ENCODE data around the gene ICOS. TPM values are rescaled to one million over a fixed set of nuclear protein-coding genes. Genes with fewer than 3 reads are reported as not detected.

ICOS gene
- total and polyA plus RNA-seq, 2 of the 4 experiments (the other 2 are of a cell fraction): not detected

DNA sequence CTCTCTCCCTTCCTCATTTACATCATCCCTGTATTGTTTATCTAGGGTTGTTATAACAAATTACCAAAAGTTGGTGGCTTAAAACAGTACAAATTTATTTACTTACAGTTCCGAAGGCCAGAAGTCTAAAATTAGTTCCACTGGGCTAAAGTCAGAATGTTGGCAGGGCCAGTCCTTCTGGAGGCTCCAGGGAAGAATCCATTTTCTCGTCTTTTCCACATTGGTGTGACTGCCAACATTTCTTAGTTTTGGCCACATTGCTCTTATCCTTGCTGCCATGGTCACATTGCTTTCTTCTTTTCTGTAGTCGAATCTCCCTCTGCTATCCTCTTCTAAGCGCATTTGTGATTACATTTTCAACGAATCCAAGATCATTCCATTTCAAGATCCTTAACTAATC lies 34.7 kb downstream of the ICOS start:
- BruUV-seq (replicated peaks): no TSS peak
- H3K9me1 ChIP-seq (ENCODE audit: insufficient read depth, low read length): no peaks in the 10 kb centered on the region
- ChIA-PET CTCF (no interaction called here), POLR2A (ENCODE audit: unreplicated experiment) (no interaction called here)
- H2BK5ac ChIP-seq (ENCODE audit: low read depth, low read length, poor library complexity, severe bottlenecking): no peak overlapping the region
- H3K4me1 ChIP-seq (ENCODE audit: control insufficient read depth, insufficient read depth, low read length): no peaks in the 10 kb centered on the region
- no peak overlapping the region for H4K91ac ChIP-seq (ENCODE audit: insufficient read depth, low read depth, low read length)
- no peak overlapping the region for H3K23ac ChIP-seq (ENCODE audit: low read depth, low read length)
- in situ Hi-C loops (cut with MboI; ENCODE audit: low sequenced_read_pairs): no loop called here
- H2AFZ ChIP-seq (replicated peaks; ENCODE audit: low read length, poor library complexity): no peak overlapping the region
- H3K14ac ChIP-seq (replicated peaks; ENCODE audit: low read depth, low read length): no peak overlapping the region
- no peaks in the 10 kb centered on the region for H4K20me1 ChIP-seq (ENCODE audit: insufficient read depth, low read length)
- H3K4me2 ChIP-seq (ENCODE audit: low read depth, low read length): no peak overlapping the region
- no peak for DNase-seq
- H2AK9ac ChIP-seq (replicated peaks; ENCODE audit: low read depth, low read length, poor library complexity): no peak overlapping the region
- no peak overlapping the region for H2BK120ac ChIP-seq (ENCODE audit: low read depth, low read length)
- no peak overlapping the region for H2AK5ac ChIP-seq (ENCODE audit: low read depth, low read length)
- no peak overlapping the region for H3K56ac ChIP-seq (ENCODE audit: extremely low read depth, insufficient read depth, low read length)
- H2BK15ac ChIP-seq (ENCODE audit: low read depth, low read length): no peak overlapping the region
- ATAC-seq (ENCODE audit: low read depth): no peak
- H3K27me3 ChIP-seq (ENCODE audit: control insufficient read depth, insufficient read depth, low read length): peaks cover 7% of the 10 kb centered on the region
- no peak overlapping the region for H3K4me3 ChIP-seq (ENCODE audit: insufficient read depth, low read depth, low read length)
- intact Hi-C loops (cut with micrococcal nuclease): no loop called here
- no peak overlapping the region for H3K27ac ChIP-seq (ENCODE audit: insufficient read depth, low read length)
- no peak overlapping the region for H3K4ac ChIP-seq (ENCODE audit: low read depth, low read length)
- no peaks in the 10 kb centered on the region for H3K36me3 ChIP-seq (ENCODE audit: control insufficient read depth, insufficient read depth, low read length)
- no peak overlapping the region for H2BK20ac ChIP-seq (ENCODE audit: low read depth, low read length)
- H3K18ac ChIP-seq (ENCODE audit: low read depth, low read length): no peak overlapping the region
- H3K9me3 ChIP-seq (ENCODE audit: control insufficient read depth, insufficient read depth, low read length): no peaks in the 10 kb centered on the region
- 57% methylated on average over 2 of the region's 5 CpGs; no CpG with 5 or more reads in 1 of the 2 experiments for WGBS, 2 experiments (ENCODE audit: extremely low coverage in 2 of 2, insufficient read length in 1 of 2)
- H4K8ac ChIP-seq (ENCODE audit: low read depth in 2 of 2, low read length in 2 of 2): no peak overlapping the region
- dilution Hi-C loops (cut with HindIII; ENCODE audit: low sequenced_read_pairs, unreplicated experiment): no loop called here
- H3K79me1 ChIP-seq (ENCODE audit: low read depth in 1 of 2, low read length in 2 of 2): no peaks in the 10 kb centered on the region
- H4K5ac ChIP-seq (ENCODE audit: low read depth, low read length): no peak overlapping the region
- TF ChIP-seq, protein P1, sequence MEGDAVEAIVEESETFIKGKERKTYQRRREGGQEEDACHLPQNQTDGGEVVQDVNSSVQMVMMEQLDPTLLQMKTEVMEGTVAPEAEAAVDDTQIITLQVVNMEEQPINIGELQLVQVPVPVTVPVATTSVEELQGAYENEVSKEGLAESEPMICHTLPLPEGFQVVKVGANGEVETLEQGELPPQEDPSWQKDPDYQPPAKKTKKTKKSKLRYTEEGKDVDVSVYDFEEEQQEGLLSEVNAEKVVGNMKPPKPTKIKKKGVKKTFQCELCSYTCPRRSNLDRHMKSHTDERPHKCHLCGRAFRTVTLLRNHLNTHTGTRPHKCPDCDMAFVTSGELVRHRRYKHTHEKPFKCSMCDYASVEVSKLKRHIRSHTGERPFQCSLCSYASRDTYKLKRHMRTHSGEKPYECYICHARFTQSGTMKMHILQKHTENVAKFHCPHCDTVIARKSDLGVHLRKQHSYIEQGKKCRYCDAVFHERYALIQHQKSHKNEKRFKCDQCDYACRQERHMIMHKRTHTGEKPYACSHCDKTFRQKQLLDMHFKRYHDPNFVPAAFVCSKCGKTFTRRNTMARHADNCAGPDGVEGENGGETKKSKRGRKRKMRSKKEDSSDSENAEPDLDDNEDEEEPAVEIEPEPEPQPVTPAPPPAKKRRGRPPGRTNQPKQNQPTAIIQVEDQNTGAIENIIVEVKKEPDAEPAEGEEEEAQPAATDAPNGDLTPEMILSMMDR (conservative IDR thresholded peaks at IDR 0.05; ENCODE audit: low read depth, low read length): no peak
- no peak for TF ChIP-seq RFX5 (IDR thresholded peaks at IDR 0.05; ENCODE audit: low read depth, low read length)
- TF ChIP-seq RAD21 (IDR thresholded peaks at IDR 0.05; ENCODE audit: low read length): no peak
- TF ChIP-seq, protein P2, sequence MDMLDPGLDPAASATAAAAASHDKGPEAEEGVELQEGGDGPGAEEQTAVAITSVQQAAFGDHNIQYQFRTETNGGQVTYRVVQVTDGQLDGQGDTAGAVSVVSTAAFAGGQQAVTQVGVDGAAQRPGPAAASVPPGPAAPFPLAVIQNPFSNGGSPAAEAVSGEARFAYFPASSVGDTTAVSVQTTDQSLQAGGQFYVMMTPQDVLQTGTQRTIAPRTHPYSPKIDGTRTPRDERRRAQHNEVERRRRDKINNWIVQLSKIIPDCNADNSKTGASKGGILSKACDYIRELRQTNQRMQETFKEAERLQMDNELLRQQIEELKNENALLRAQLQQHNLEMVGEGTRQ (IDR thresholded peaks at IDR 0.05; ENCODE audit: low read depth, low read length): no peak
- TF ChIP-seq, protein P3, sequence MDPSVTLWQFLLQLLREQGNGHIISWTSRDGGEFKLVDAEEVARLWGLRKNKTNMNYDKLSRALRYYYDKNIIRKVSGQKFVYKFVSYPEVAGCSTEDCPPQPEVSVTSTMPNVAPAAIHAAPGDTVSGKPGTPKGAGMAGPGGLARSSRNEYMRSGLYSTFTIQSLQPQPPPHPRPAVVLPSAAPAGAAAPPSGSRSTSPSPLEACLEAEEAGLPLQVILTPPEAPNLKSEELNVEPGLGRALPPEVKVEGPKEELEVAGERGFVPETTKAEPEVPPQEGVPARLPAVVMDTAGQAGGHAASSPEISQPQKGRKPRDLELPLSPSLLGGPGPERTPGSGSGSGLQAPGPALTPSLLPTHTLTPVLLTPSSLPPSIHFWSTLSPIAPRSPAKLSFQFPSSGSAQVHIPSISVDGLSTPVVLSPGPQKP (IDR thresholded peaks at IDR 0.05; ENCODE audit: borderline replicate concordance, low read depth, low read length): no peak
- no peak for TF ChIP-seq CHD1 (IDR thresholded peaks at IDR 0.05; ENCODE audit: low read depth, low read length)
- TF ChIP-seq BHLHE40 (IDR thresholded peaks at IDR 0.05; ENCODE audit: low read depth, low read length): no peak
- TF ChIP-seq MAZ (IDR thresholded peaks at IDR 0.05; ENCODE audit: borderline replicate concordance, low read depth, low read length): no peak
- no peak for TF ChIP-seq FOS (IDR thresholded peaks at IDR 0.05; ENCODE audit: low read depth, low read length)
- no peak for TF ChIP-seq NFE2L2 (IDR thresholded peaks at IDR 0.05; ENCODE audit: low read depth, low read length)
- TF ChIP-seq MAFK (IDR thresholded peaks at IDR 0.05; ENCODE audit: low read depth, low read length): no peak
- no peak for TF ChIP-seq POLR2A (IDR thresholded peaks at IDR 0.05; ENCODE audit: low read depth, low read length)
- no peak for TF ChIP-seq MXI1 (IDR thresholded peaks at IDR 0.05; ENCODE audit: borderline replicate concordance, low read depth, low read length)
- TF ChIP-seq CEBPB (IDR thresholded peaks at IDR 0.05; ENCODE audit: low read depth, low read length): no peak
- TF ChIP-seq RCOR1 (IDR thresholded peaks at IDR 0.05; ENCODE audit: insufficient replicate concordance, low read length): no peak
- TF ChIP-seq SMC3 (IDR thresholded peaks at IDR 0.05; ENCODE audit: low read depth, low read length): no peak
- H3K9ac ChIP-seq (ENCODE audit: low read depth, low read length): no peak overlapping the region

All from IMR-90 (cell line).